GM12875 (cell line): ENCODE data around the gene SLC25A6.

ENCODE experiments used
- H3K4me3 ChIP-seq: one replicate; pipeline ENCODE4 v1.5.1; 2011; ENCODE audit warnings: low read depth, low read length, control low read depth
- CTCF ChIP-seq: IDR thresholded peaks from 2 replicates; pipeline ENCODE4 v1.5.1; 2011; ENCODE audit warnings: low read depth, mild to moderate bottlenecking, control low read depth, inconsistent platforms, low read length, moderate library complexity, borderline replicate concordance; ENCODE audit not compliant: insufficient read depth

The SLC25A6 gene

GRCh38 chrX:1398431-1399340, 6.8 kb upstream of the SLC25A6 start:
- H3K4me3 ChIP-seq, result no peak overlapping the region
- no peak for TF ChIP-seq CTCF

GRCh38 chrX:1397441-1398270, 5.7 kb upstream of the SLC25A6 start:
- no peak for TF ChIP-seq CTCF

GRCh38 chrX:1397001-1397400, 5.1 kb upstream of the SLC25A6 start:
- no peak for TF ChIP-seq CTCF
- no peak overlapping the region for H3K4me3 ChIP-seq

More at GRCh38 chrX:1397441-1398270, 5.7 kb upstream of the SLC25A6 start:
- no peak overlapping the region for H3K4me3 ChIP-seq

GRCh38 chrX:1395646-1396216, 3.8 kb upstream of the SLC25A6 start:
- no peak for TF ChIP-seq CTCF
- H3K4me3 ChIP-seq, result no peak overlapping the region

- H3K4me3 ChIP-seq, result no peak overlapping the region
- TF ChIP-seq CTCF, result no peak
Observed at GRCh38 chrX:1394731-1395501, 3.0 kb upstream of the SLC25A6 start.

- no peak for TF ChIP-seq CTCF
- no peak overlapping the region for H3K4me3 ChIP-seq
Observed at GRCh38 chrX:1393871-1394615, 2.1 kb upstream of the SLC25A6 start.
